HG03460 (cell line): Measurements from ENCODE around the gene ACADL.
A peak's percentile ranks its signal among the peaks of the same experiment; 100 is the strongest.
"Not testable (repeated sequence)": the region's sequence is repeated elsewhere in the genome, so short reads cannot be mapped to it uniquely, and the experiment has no call there.

Experiments
- ATAC-seq: cut with Tn5 transposase; IDR thresholded peaks from one replicate; pipeline ENCODE4 v1.9.1; 2021; ENCODE audit not compliant: unreplicated experiment

ACADL gene

GRCh38 chr2:210203558-210203957 is 21.7 kb downstream of the ACADL start:
- no peak for ATAC-seq

GRCh38 chr2:210203147-210203546 is 22.1 kb downstream of the ACADL start:
- no peak for ATAC-seq

- no peak for ATAC-seq
Observed at GRCh38 chr2:210199854-210200253, 25.4 kb downstream of the ACADL start.

GRCh38 chr2:210199186-210199765 is 26.0 kb downstream of the ACADL start:
- peak; percentile 48 for ATAC-seq

GRCh38 chr2:210198326-210198725 is 26.9 kb downstream of the ACADL start:
- no peak for ATAC-seq

- no peak for ATAC-seq
Observed at GRCh38 chr2:210197720-210198119, 27.5 kb downstream of the ACADL start.

GRCh38 chr2:210195101-210195852 is 30.0 kb downstream of the ACADL start:
- ATAC-seq = no peak

- ATAC-seq = peak; percentile 69
Observed at GRCh38 chr2:210190345-210190744, 34.9 kb downstream of the ACADL start.

- ATAC-seq = no peak
Observed at GRCh38 chr2:210189452-210190138, 35.7 kb downstream of the ACADL start.

- no peak for ATAC-seq
Observed at GRCh38 chr2:210188755-210189154, 36.5 kb downstream of the ACADL start.

- ATAC-seq = no peak
Observed at GRCh38 chr2:210188190-210188589, 37.1 kb downstream of the ACADL start.

GRCh38 chr2:210183936-210184335 is 41.3 kb downstream of the ACADL start:
- ATAC-seq = not testable (repeated sequence)

- ATAC-seq = not testable (repeated sequence)
Observed at GRCh38 chr2:210181606-210182088, 43.6 kb downstream of the ACADL start.

GRCh38 chr2:210181033-210181605 is 44.1 kb downstream of the ACADL start:
- not testable (repeated sequence) for ATAC-seq

GRCh38 chr2:210180477-210180876 is 44.8 kb downstream of the ACADL start:
- no peak for ATAC-seq

GRCh38 chr2:210179351-210179990 is 45.8 kb downstream of the ACADL start:
- no peak for ATAC-seq

- ATAC-seq = no peak
Observed at GRCh38 chr2:210177769-210178168, 47.5 kb downstream of the ACADL start.

- not testable (repeated sequence) for ATAC-seq
Observed at GRCh38 chr2:210177115-210177514, 48.1 kb downstream of the ACADL start.

GRCh38 chr2:210174086-210174485 is 51.2 kb downstream of the ACADL start:
- no peak for ATAC-seq

- ATAC-seq = no peak
Observed at GRCh38 chr2:210172219-210172575, 53.0 kb downstream of the ACADL start.
